Measurements from ENCODE around the gene CDC42EP3.

DNA sequence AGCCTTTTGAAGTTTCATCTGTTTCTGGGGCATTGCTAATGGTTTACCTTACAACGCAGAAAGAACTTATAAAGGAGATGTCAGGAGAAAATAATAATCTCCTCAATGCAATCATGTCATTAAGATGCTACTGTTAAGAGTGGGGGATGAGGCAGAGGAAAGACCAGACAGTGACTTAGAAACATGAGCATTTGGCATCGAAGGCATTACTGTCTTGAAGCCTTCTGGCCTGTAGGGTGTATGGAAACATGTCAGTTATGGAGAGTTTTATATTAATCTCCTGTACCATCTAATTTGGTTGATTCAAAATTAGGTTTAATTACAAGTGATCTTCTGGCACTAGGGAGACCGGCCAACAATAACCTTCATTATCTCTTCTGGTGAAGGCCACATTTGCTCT is 32.5 kb downstream of the CDC42EP3 start:
- TF ChIP-seq CTCF (IDR thresholded peaks at IDR 0.05) (no peak), POLR2A (IDR thresholded peaks at IDR 0.05) (no peak)

Data from adrenal gland (tissue), 5 donors.